Subcutaneous adipose tissue (tissue), 4 donors: ENCODE measurements around the gene NRIP2. TPM values are rescaled to one million over a fixed set of nuclear protein-coding genes. Genes with fewer than 3 reads are reported as not detected.

ENCODE experiments used
- total RNA-seq, 4 donors: library from RNA; depleted of rRNA; stranded (reverse); fragments of >200 nt; gene quantifications; one replicate each; pipeline ENCODE4 v1.1.0, GENCODE V29; 2016
- TF ChIP-seq, protein P1 (sequence below): fragments of 450-650 bp; IDR thresholded peaks from one replicate; pipeline ENCODE4 v1.5.1; 2016; ENCODE audit warnings: low read depth, mild to moderate bottlenecking, control low read depth, antibody characterized with exemption, moderate library complexity

The NRIP2 gene
- total RNA-seq, 4 donors from 2014 or later, result 0.16 to 1.5 (median 1.0) TPM

DNA sequence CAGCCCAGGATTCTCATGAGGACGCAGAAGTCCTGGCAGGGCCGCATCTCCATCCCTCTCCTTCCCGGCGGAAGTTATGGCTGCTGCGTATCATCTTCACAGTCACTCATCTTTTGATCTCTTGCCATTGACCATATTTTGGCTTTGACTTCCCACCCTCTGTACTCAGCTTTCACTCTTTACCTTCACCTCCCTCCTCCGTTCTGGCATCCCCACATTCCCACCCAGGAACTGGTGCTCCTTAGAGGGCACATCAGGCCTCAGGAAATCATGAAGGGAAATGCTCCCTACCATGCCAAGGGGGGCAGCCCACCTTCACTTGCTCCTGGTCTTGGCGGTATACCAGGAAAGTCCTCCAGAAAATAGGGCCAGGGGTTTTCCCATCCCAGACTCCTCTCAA, 20.7 kb upstream of the NRIP2 start:
- TF ChIP-seq, protein P1, sequence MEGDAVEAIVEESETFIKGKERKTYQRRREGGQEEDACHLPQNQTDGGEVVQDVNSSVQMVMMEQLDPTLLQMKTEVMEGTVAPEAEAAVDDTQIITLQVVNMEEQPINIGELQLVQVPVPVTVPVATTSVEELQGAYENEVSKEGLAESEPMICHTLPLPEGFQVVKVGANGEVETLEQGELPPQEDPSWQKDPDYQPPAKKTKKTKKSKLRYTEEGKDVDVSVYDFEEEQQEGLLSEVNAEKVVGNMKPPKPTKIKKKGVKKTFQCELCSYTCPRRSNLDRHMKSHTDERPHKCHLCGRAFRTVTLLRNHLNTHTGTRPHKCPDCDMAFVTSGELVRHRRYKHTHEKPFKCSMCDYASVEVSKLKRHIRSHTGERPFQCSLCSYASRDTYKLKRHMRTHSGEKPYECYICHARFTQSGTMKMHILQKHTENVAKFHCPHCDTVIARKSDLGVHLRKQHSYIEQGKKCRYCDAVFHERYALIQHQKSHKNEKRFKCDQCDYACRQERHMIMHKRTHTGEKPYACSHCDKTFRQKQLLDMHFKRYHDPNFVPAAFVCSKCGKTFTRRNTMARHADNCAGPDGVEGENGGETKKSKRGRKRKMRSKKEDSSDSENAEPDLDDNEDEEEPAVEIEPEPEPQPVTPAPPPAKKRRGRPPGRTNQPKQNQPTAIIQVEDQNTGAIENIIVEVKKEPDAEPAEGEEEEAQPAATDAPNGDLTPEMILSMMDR, result no peak

DNA sequence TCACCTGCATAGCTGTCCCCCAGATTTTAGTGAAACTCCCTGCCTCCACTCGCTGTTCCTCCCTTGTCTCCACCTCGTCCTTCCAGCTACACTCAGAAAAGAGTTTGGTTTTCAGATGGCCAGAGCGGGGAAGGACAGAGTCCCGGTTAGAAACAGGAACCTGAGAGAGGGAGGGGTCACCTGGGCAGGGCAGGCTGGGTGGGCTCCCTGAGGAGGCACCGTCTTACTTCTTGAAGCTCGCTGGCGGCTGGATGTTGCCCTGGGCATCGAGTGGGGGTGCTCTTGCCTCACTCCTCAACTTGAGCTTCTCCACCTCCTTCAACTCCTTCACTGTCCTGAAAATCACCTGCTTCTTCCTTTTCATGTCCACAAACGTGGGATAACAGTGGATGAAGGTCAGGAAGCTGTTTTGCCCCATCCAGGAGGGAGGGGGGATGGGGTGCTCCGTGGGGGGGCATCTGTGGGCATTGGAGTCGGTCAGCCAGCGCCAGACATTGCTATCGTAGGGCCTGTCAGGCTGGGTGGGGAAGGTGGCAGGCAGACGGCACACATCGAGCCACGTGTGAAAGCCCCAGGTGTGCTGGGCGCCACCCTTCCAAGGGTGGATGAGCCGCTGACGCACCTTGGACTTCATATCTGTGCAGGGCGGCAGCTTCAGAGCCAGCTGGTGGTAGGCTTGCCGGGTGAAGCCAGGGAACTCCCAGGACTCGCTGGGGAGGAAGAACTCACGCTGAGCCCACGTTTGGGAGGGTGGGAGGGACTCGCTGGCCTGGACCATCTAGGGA, 20.0 kb upstream of the NRIP2 start:
- TF ChIP-seq, protein P1, result no peak

DNA sequence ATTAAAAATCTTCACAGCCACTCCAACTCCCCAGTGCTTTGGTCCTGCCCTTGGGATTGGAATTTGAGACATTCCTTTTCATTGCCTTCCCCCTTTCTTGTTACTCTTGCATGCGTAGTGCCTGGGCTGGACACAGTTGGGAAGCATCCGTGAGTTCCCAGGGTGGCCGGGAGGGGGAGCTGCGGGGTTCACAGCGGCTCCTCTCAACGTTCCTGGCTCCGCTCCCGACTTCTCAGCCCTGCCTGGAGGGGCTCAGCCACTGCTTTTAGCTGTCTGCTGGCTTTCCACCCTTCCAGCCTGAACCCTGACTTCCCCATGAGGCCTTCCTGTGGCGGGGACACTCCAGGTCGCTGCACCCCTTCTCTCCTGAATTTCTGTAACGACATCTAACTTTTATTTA, 18.8 kb upstream of the NRIP2 start:
- TF ChIP-seq, protein P1, result no peak

DNA sequence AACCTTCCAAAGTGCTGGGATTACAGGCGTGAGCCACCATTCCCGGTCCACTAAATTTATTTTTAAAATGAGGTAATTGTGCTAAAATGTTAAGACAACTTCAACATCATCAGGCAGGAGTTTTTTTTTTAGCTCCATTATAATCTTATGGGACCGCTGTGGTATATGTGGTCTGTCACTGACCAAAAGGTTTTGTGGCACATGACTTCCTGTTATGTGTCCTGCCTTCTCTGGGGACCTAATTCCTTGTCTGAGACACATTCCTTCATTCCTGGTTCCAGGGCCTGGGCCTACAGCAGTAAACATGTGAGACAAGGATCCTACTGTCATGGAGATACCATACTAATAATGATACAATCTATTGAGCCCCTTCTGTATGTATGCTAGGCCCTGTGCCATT, 17.1 kb upstream of the NRIP2 start:
- TF ChIP-seq, protein P1, result no peak

DNA sequence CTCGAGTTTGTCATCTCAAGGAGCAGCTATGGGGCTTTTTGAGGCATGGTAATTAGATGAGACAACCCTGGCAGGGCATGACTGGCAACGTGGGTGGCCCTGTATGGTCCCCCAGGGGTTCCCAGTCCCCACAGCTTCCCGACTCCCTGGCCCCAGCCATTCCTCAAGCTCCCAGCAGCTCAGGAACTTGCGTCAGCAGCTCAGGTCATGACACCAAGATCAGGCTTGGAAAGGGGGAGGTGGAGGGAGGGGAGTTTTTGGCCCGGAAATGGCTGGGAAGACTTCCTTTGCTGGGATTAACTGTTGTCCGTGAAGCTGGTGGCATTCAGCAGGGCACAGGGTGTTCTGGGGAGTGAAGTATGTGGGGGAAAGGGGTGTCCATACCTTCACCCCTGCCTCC, 10.4 kb upstream of the NRIP2 start:
- TF ChIP-seq, protein P1, result no peak

DNA sequence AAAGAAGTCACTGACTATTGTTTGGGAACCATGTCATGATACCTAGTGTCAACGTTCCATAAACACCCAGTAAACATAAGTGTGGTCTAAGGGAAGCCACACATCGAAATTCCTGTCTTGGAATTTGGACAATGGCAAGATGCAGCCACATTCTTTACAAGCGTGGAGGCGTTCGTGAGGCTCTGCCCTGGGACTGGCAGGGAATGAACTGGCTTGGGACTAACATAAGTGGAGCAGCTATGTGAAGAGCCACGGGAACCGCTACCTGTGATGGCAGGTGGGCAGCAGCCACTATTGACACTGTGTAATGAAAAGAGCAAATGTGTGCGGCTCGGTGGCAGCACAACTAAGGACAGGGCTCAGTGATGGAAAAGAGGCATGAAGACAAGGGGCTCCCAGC, 10.0 kb upstream of the NRIP2 start:
- TF ChIP-seq, protein P1, result no peak

DNA sequence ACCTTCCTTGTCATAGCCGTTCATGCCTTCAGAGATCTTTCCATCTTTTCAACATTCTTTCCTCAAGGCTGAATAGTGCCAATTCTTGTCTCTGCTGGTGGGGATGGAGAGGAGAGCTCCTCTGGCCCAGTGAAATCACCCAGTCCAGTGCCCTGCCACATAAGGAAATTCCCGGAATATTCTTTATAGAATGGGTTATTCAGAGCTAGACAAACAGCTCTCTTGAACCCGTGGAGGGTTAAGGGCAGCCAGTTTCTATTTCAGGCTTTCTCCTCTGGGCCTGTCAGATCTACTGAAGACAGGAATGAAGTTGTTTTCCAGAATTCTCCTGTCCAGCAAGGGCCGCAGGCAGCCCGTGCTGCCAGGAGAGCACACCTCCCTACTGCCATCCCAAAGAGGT, 8.1 kb upstream of the NRIP2 start:
- TF ChIP-seq, protein P1, result no peak
